Activated CD4-positive, alpha-beta T cell treated with anti-CD3 and anti-CD28 coated beads for 36 hours (primary cell): Measurements from ENCODE around the gene PRR5L. TPM values are rescaled to one million over a fixed set of nuclear protein-coding genes. Genes with fewer than 3 reads are reported as not detected.

ENCODE experiments used
- ATAC-seq: fragments of 200-7000 bp; cut with Tn5 transposase; one replicate; pipeline ENCODE4 v1.10.0; 2021; ENCODE audit warnings: mild to moderate bottlenecking, moderate library complexity
- CTCF ChIA-PET: fragments of 350-600 bp; sonication (Branson Sonifier 250); formaldehyde crosslinking; loops from one replicate; lab custom pipeline; 2021; ENCODE audit warnings: antibody characterized with exemption; lab: Charles Lee
- POLR2A ChIA-PET: fragments of 350-600 bp; sonication (Branson Sonifier 250); formaldehyde crosslinking; loops from one replicate; lab custom pipeline; 2021; ENCODE audit warnings: antibody characterized with exemption, inconsistent platforms; lab: Charles Lee
- DNase-seq: peaks from one replicate; pipeline ENCODE4 v3.0.0-alpha.2; 2020
- H3K27ac Mint-ChIP-seq: one replicate; pipeline ENCODE4 v1.8.0; 2021; ENCODE audit warnings: mixed read lengths
- H3K27me3 Mint-ChIP-seq: one replicate; pipeline ENCODE4 v1.8.0; 2021; ENCODE audit warnings: mixed read lengths
- H3K36me3 Mint-ChIP-seq: one replicate; pipeline ENCODE4 v1.8.0; 2021; ENCODE audit warnings: low read depth, mixed read lengths
- H3K4me1 Mint-ChIP-seq: one replicate; pipeline ENCODE4 v1.8.0; 2021; ENCODE audit warnings: mixed read lengths
- H3K4me3 Mint-ChIP-seq: one replicate; pipeline ENCODE4 v1.8.0; 2021; ENCODE audit warnings: mild to moderate bottlenecking, moderate library complexity, mixed read lengths
- H3K9me3 Mint-ChIP-seq: one replicate; pipeline ENCODE4 v1.8.0; 2021; ENCODE audit warnings: low read depth, mixed read lengths
- intact Hi-C, 2 experiments: fragments of 100-400 bp; cut with DNase I in 1 of 2; cut with micrococcal nuclease in 1 of 2; formaldehyde crosslinking; loops; one replicate each; pipeline versions ENCODE4 v1.14.2 to v1.15.1; 2022 to 2024; cut with DNase I, micrococcal nuclease
- total RNA-seq, 2 experiments: library from RNA; stranded (reverse); gene quantifications; one replicate each; pipeline ENCODE4 v1.2.3, GENCODE V29; 2021

The PRR5L gene
- total RNA-seq, 2 experiments from 2014 or later, result 23.2 to 28.6 TPM

- intact Hi-C loops, result loop anchor here in 1 of 2 experiments (1.0 kb wide), 1 partner anchor 11 kb away; no protein-coding TSS in a partner anchor
These were observed 47.3 kb downstream of the PRR5L start for GRCh38 chr11:36343436-36343835.

GRCh38 chr11:36345084-36345511, 49.0 kb downstream of the PRR5L start:
- H3K4me1 Mint-ChIP-seq, result peaks cover 72% of the 10 kb centered on the region

More at GRCh38 chr11:36343436-36343835, 47.3 kb downstream of the PRR5L start:
- CTCF ChIA-PET, result interaction anchor here (0.7 to 1.4 kb wide), 5 partner anchors 12 to 218 kb away, joined by 3 to 6 read pairs (median 4); partner anchors contain the start of gene COMMD9
- ATAC-seq (peak; percentile 82), DNase-seq (peak; percentile 46)
- no peaks in the 10 kb centered on the region for H3K36me3 Mint-ChIP-seq
- POLR2A ChIA-PET, result interaction anchor here (0.5 to 1.2 kb wide), 3 partner anchors 10 to 328 kb away, joined by 3 to 4 read pairs (median 3); no protein-coding TSS in a partner anchor
- no peaks in the 10 kb centered on the region for H3K9me3 Mint-ChIP-seq
- H3K4me1 Mint-ChIP-seq, result peaks cover 68% of the 10 kb centered on the region
- peak overlapping the region; percentile 83 for H3K27ac Mint-ChIP-seq
- H3K4me3 Mint-ChIP-seq, result peak overlapping the region; percentile 40
- peaks cover 19% of the 10 kb centered on the region for H3K27me3 Mint-ChIP-seq

GRCh38 chr11:36345535-36346141, 49.5 kb downstream of the PRR5L start:
- CTCF ChIA-PET, result interaction anchor here (0.6 kb wide), 1 partner anchor 24 kb away, joined by 3 read pairs; no protein-coding TSS in a partner anchor
- H3K9me3 Mint-ChIP-seq, result no peaks in the 10 kb centered on the region
- ATAC-seq (no peak), DNase-seq (no peak)
- POLR2A ChIA-PET, result no interaction called here
- H3K27me3 Mint-ChIP-seq, result peaks cover 17% of the 10 kb centered on the region
- peaks cover 72% of the 10 kb centered on the region for H3K4me1 Mint-ChIP-seq
- H3K4me3 Mint-ChIP-seq, result no peak overlapping the region
- no peaks in the 10 kb centered on the region for H3K36me3 Mint-ChIP-seq
- intact Hi-C loops, result loop anchor here in 1 of 2 experiments (2.0 kb wide), 1 partner anchor 39 kb away; no protein-coding TSS in a partner anchor
- peak overlapping the region; percentile 64 for H3K27ac Mint-ChIP-seq

More at GRCh38 chr11:36345084-36345511, 49.0 kb downstream of the PRR5L start:
- intact Hi-C loops, result no loop called here
- H3K27ac Mint-ChIP-seq, result peak overlapping the region; percentile 64
- ATAC-seq, result no peak
- H3K36me3 Mint-ChIP-seq, result no peaks in the 10 kb centered on the region
- ChIA-PET POLR2A (no interaction called here), CTCF (interaction anchor here (0.8 kb wide), 1 partner anchor 74 kb away, joined by 3 read pairs; no protein-coding TSS in a partner anchor)
- H3K9me3 Mint-ChIP-seq, result no peaks in the 10 kb centered on the region
- H3K4me3 Mint-ChIP-seq, result no peak overlapping the region
- DNase-seq, result no peak
- H3K27me3 Mint-ChIP-seq, result peaks cover 17% of the 10 kb centered on the region

GRCh38 chr11:36346562-36347383, 50.7 kb downstream of the PRR5L start:
- ATAC-seq (peak; percentile 1), DNase-seq (no peak)
- H3K36me3 Mint-ChIP-seq, result no peaks in the 10 kb centered on the region
- H3K9me3 Mint-ChIP-seq, result no peaks in the 10 kb centered on the region
- intact Hi-C loops, result loop anchor here in 1 of 2 experiments (2.0 kb wide), 1 partner anchor 40 kb away; no protein-coding TSS in a partner anchor
- CTCF ChIA-PET, result interaction anchor here (0.7 to 1.3 kb wide), 5 partner anchors 14 to 139 kb away, joined by 3 to 4 read pairs (median 3); no protein-coding TSS in a partner anchor
- peaks cover 67% of the 10 kb centered on the region for H3K4me1 Mint-ChIP-seq
- peak overlapping the region; percentile 23 for H3K4me3 Mint-ChIP-seq
- POLR2A ChIA-PET, result interaction anchor here (0.6 to 0.7 kb wide), 2 partner anchors 11 to 28 kb away, joined by 3 read pairs; no protein-coding TSS in a partner anchor
- peak overlapping the region; percentile 82 for H3K27ac Mint-ChIP-seq
- H3K27me3 Mint-ChIP-seq, result peaks cover 11% of the 10 kb centered on the region

GRCh38 chr11:36347384-36347906, 51.4 kb downstream of the PRR5L start:
- H3K9me3 Mint-ChIP-seq, result no peaks in the 10 kb centered on the region
- intact Hi-C loops, result loop anchor here in 1 of 2 experiments (2.0 kb wide), 1 partner anchor 41 kb away; no protein-coding TSS in a partner anchor
- peaks cover 66% of the 10 kb centered on the region for H3K4me1 Mint-ChIP-seq
- peaks cover 7% of the 10 kb centered on the region for H3K27me3 Mint-ChIP-seq
- peak overlapping the region; percentile 82 for H3K27ac Mint-ChIP-seq
- no peaks in the 10 kb centered on the region for H3K36me3 Mint-ChIP-seq
- POLR2A ChIA-PET, result interaction anchor here (0.7 kb wide), 1 partner anchor 27 kb away, joined by 3 read pairs; no protein-coding TSS in a partner anchor
- DNase-seq (no peak), ATAC-seq (peak; percentile 16)
- CTCF ChIA-PET, result interaction anchor here (0.6 to 1.3 kb wide), 5 partner anchors 14 to 145 kb away, joined by 3 to 4 read pairs (median 3); no protein-coding TSS in a partner anchor
- H3K4me3 Mint-ChIP-seq, result peak overlapping the region; percentile 23

GRCh38 chr11:36349351-36350136, 53.5 kb downstream of the PRR5L start:
- intact Hi-C loops, result loop anchor here (5.0 kb wide), 4 partner anchors 43 to 1697 kb away; no protein-coding TSS in a partner anchor
- ATAC-seq (no peak), DNase-seq (no peak)
- H3K27ac Mint-ChIP-seq, result peak overlapping the region; percentile 48
- ChIA-PET CTCF (interaction anchor here (0.8 to 1.5 kb wide), 6 partner anchors 9 to 59 kb away, joined by 3 to 4 read pairs (median 3); no protein-coding TSS in a partner anchor), POLR2A (no interaction called here)
- peaks cover 68% of the 10 kb centered on the region for H3K4me1 Mint-ChIP-seq
- no peak overlapping the region for H3K4me3 Mint-ChIP-seq
- H3K36me3 Mint-ChIP-seq, result no peaks in the 10 kb centered on the region
- H3K9me3 Mint-ChIP-seq, result no peaks in the 10 kb centered on the region
- H3K27me3 Mint-ChIP-seq, result peaks cover 5% of the 10 kb centered on the region

- Mint-ChIP-seq H3K27me3 (peaks cover 4% of the 10 kb centered on the region), H3K9me3 (no peaks in the 10 kb centered on the region), H3K4me1 (peaks cover 70% of the 10 kb centered on the region), H3K27ac (peak overlapping the region; percentile 7), H3K36me3 (no peaks in the 10 kb centered on the region), H3K4me3 (no peak overlapping the region)
- intact Hi-C loops, result loop anchor here (5.0 kb wide), 4 partner anchors 42 to 1698 kb away; no protein-coding TSS in a partner anchor
- DNase-seq (peak; percentile 38), ATAC-seq (no peak)
- ChIA-PET POLR2A (no interaction called here), CTCF (interaction anchor here (0.6 to 1.5 kb wide), 6 partner anchors 10 to 160 kb away, joined by 3 to 4 read pairs (median 3); no protein-coding TSS in a partner anchor)
These were observed 54.0 kb downstream of the PRR5L start for GRCh38 chr11:36350137-36350513.

GRCh38 chr11:36352922-36353321, 56.8 kb downstream of the PRR5L start:
- peak; percentile 80 for DNase-seq
- Mint-ChIP-seq H3K27ac (peak overlapping the region; percentile 65), H3K4me1 (peaks cover 73% of the 10 kb centered on the region), H3K36me3 (no peaks in the 10 kb centered on the region), H3K9me3 (no peaks in the 10 kb centered on the region), H3K27me3 (peaks cover 4% of the 10 kb centered on the region), H3K4me3 (no peak overlapping the region)
- POLR2A ChIA-PET, result interaction anchor here (0.6 to 1.3 kb wide), 3 partner anchors 23 to 109 kb away, joined by 3 to 4 read pairs (median 3); no protein-coding TSS in a partner anchor
- CTCF ChIA-PET, result interaction anchor here (0.6 to 2.6 kb wide), 14 partner anchors 18 to 553 kb away, joined by 3 to 19 read pairs (median 4); no protein-coding TSS in a partner anchor
- ATAC-seq, result peak; percentile 77
- intact Hi-C loops, result loop anchor here (1.0 to 5.0 kb wide), 9 partner anchors 24 to 1701 kb away; no protein-coding TSS in a partner anchor

GRCh38 chr11:36354221-36355003, 58.3 kb downstream of the PRR5L start:
- intact Hi-C loops, result loop anchor here (1.0 to 5.0 kb wide), 6 partner anchors 11 to 1702 kb away; partner anchors contain the start of gene COMMD9 (in 1 of the 2)
- Mint-ChIP-seq H3K4me3 (peak overlapping the region; percentile 28), H3K27me3 (peaks cover 6% of the 10 kb centered on the region), H3K9me3 (no peaks in the 10 kb centered on the region), H3K36me3 (no peaks in the 10 kb centered on the region), H3K4me1 (peaks cover 73% of the 10 kb centered on the region), H3K27ac (peak overlapping the region; percentile 77)
- ATAC-seq, result peak; percentile 54
- DNase-seq, result no peak
- ChIA-PET CTCF (interaction anchor here (0.7 to 2.6 kb wide), 9 partner anchors 23 to 138 kb away, joined by 3 to 19 read pairs (median 6); no protein-coding TSS in a partner anchor), POLR2A (no interaction called here)
